Measurements from ENCODE around the gene GTF2F2.
"Not testable (repeated sequence)": the region's sequence is repeated elsewhere in the genome, so short reads cannot be mapped to it uniquely, and the experiment has no call there.

GTF2F2 gene

GRCh38 chr13:45280011-45280410 is 159.7 kb downstream of the GTF2F2 start:
- Mint-ChIP-seq H3K36me3 (peaks cover 12% of the 10 kb centered on the region), H3K4me3 (no peak overlapping the region), H3K9me3 (no peaks in the 10 kb centered on the region), H3K4me1 (peaks cover 9% of the 10 kb centered on the region), H3K27me3 (no peaks in the 10 kb centered on the region), H3K27ac (no peak overlapping the region)

- Mint-ChIP-seq H3K9me3 (no peaks in the 10 kb centered on the region), H3K36me3 (peaks cover 14% of the 10 kb centered on the region), H3K27me3 (no peaks in the 10 kb centered on the region), H3K4me3 (no peak overlapping the region), H3K27ac (no peak overlapping the region), H3K4me1 (peaks cover 9% of the 10 kb centered on the region)
Observed at GRCh38 chr13:45280751-45281634, 160.7 kb downstream of the GTF2F2 start.

- Mint-ChIP-seq H3K4me1 (peaks cover 6% of the 10 kb centered on the region), H3K4me3 (no peak overlapping the region), H3K27me3 (no peaks in the 10 kb centered on the region), H3K36me3 (peaks cover 8% of the 10 kb centered on the region), H3K27ac (no peak overlapping the region), H3K9me3 (no peaks in the 10 kb centered on the region)
Observed at GRCh38 chr13:45282994-45283393, 162.7 kb downstream of the GTF2F2 start.

- Mint-ChIP-seq H3K36me3 (peaks cover 9% of the 10 kb centered on the region), H3K4me1 (peaks cover 5% of the 10 kb centered on the region), H3K27me3 (no peaks in the 10 kb centered on the region), H3K27ac (no peak overlapping the region), H3K4me3 (no peak overlapping the region), H3K9me3 (no peaks in the 10 kb centered on the region)
Observed at GRCh38 chr13:45289936-45290563, 169.7 kb downstream of the GTF2F2 start.

GRCh38 chr13:45292176-45292575 is 171.9 kb downstream of the GTF2F2 start:
- no peaks in the 10 kb centered on the region for H3K9me3 Mint-ChIP-seq
- H3K36me3 Mint-ChIP-seq = peaks cover 6% of the 10 kb centered on the region
- H3K27me3 Mint-ChIP-seq = no peaks in the 10 kb centered on the region
- peaks cover 25% of the 10 kb centered on the region for H3K4me1 Mint-ChIP-seq
- no peak overlapping the region for H3K4me3 Mint-ChIP-seq
- H3K27ac Mint-ChIP-seq = peak overlapping the region; percentile 68

- Mint-ChIP-seq H3K27ac (no peak overlapping the region), H3K36me3 (peaks cover 3% of the 10 kb centered on the region), H3K27me3 (no peaks in the 10 kb centered on the region), H3K4me3 (no peak overlapping the region), H3K9me3 (no peaks in the 10 kb centered on the region), H3K4me1 (peaks cover 48% of the 10 kb centered on the region)
Observed at GRCh38 chr13:45295536-45295935, 175.2 kb downstream of the GTF2F2 start.

GRCh38 chr13:45296259-45296658 is 175.9 kb downstream of the GTF2F2 start:
- H3K27me3 Mint-ChIP-seq = no peaks in the 10 kb centered on the region
- H3K4me1 Mint-ChIP-seq = peaks cover 48% of the 10 kb centered on the region
- no peak overlapping the region for H3K4me3 Mint-ChIP-seq
- no peaks in the 10 kb centered on the region for H3K36me3 Mint-ChIP-seq
- no peaks in the 10 kb centered on the region for H3K9me3 Mint-ChIP-seq
- peak overlapping the region; percentile 38 for H3K27ac Mint-ChIP-seq

- peaks cover 43% of the 10 kb centered on the region for H3K4me1 Mint-ChIP-seq
- peak overlapping the region; percentile 12 for H3K4me3 Mint-ChIP-seq
- H3K9me3 Mint-ChIP-seq = no peaks in the 10 kb centered on the region
Observed at GRCh38 chr13:45297456-45298205, 177.3 kb downstream of the GTF2F2 start.

GRCh38 chr13:45298206-45298505 is 177.8 kb downstream of the GTF2F2 start:
- H3K27me3 Mint-ChIP-seq = no peaks in the 10 kb centered on the region
- H3K4me3 Mint-ChIP-seq = no peak overlapping the region
- H3K27ac Mint-ChIP-seq = peak overlapping the region; percentile 73
- H3K4me1 Mint-ChIP-seq = peaks cover 43% of the 10 kb centered on the region
- H3K9me3 Mint-ChIP-seq = no peaks in the 10 kb centered on the region
- no peaks in the 10 kb centered on the region for H3K36me3 Mint-ChIP-seq

More at GRCh38 chr13:45297456-45298205, 177.3 kb downstream of the GTF2F2 start:
- Mint-ChIP-seq H3K27ac (peak overlapping the region; percentile 73), H3K36me3 (no peaks in the 10 kb centered on the region), H3K27me3 (no peaks in the 10 kb centered on the region)

GRCh38 chr13:45298550-45298949 is 178.2 kb downstream of the GTF2F2 start:
- not testable (repeated sequence) for H3K9me3 Mint-ChIP-seq, H3K36me3 Mint-ChIP-seq, H3K27me3 Mint-ChIP-seq, H3K4me3 Mint-ChIP-seq
- peak overlapping the region; percentile 73 for H3K27ac Mint-ChIP-seq
- H3K4me1 Mint-ChIP-seq = peaks cover 43% of the 10 kb centered on the region

- Mint-ChIP-seq H3K27ac (no peak overlapping the region), H3K9me3 (no peaks in the 10 kb centered on the region), H3K4me1 (peaks cover 43% of the 10 kb centered on the region), H3K36me3 (no peaks in the 10 kb centered on the region), H3K4me3 (no peak overlapping the region), H3K27me3 (no peaks in the 10 kb centered on the region)
Observed at GRCh38 chr13:45299194-45299593, 178.9 kb downstream of the GTF2F2 start.

GRCh38 chr13:45300190-45300985 is 180.1 kb downstream of the GTF2F2 start:
- no peaks in the 10 kb centered on the region for H3K9me3 Mint-ChIP-seq
- peaks cover 41% of the 10 kb centered on the region for H3K4me1 Mint-ChIP-seq
- H3K36me3 Mint-ChIP-seq = no peaks in the 10 kb centered on the region
- H3K27ac Mint-ChIP-seq = no peak overlapping the region
- H3K4me3 Mint-ChIP-seq = no peak overlapping the region
- no peaks in the 10 kb centered on the region for H3K27me3 Mint-ChIP-seq

- H3K4me1 Mint-ChIP-seq = peaks cover 32% of the 10 kb centered on the region
- no peaks in the 10 kb centered on the region for H3K36me3 Mint-ChIP-seq
- no peak overlapping the region for H3K4me3 Mint-ChIP-seq
- H3K27me3 Mint-ChIP-seq = no peaks in the 10 kb centered on the region
- peak overlapping the region; percentile 62 for H3K27ac Mint-ChIP-seq
- no peaks in the 10 kb centered on the region for H3K9me3 Mint-ChIP-seq
Observed at GRCh38 chr13:45301263-45301662, 181.0 kb downstream of the GTF2F2 start.

GRCh38 chr13:45302507-45302906 is 182.2 kb downstream of the GTF2F2 start:
- Mint-ChIP-seq H3K9me3 (no peaks in the 10 kb centered on the region), H3K4me3 (no peak overlapping the region), H3K27me3 (no peaks in the 10 kb centered on the region), H3K36me3 (no peaks in the 10 kb centered on the region), H3K4me1 (peaks cover 21% of the 10 kb centered on the region), H3K27ac (no peak overlapping the region)

GRCh38 chr13:45303026-45303425 is 182.7 kb downstream of the GTF2F2 start:
- Mint-ChIP-seq H3K27ac (no peak overlapping the region), H3K4me3 (no peak overlapping the region), H3K27me3 (no peaks in the 10 kb centered on the region), H3K4me1 (peaks cover 16% of the 10 kb centered on the region), H3K36me3 (no peaks in the 10 kb centered on the region), H3K9me3 (no peaks in the 10 kb centered on the region)
